Panc1 (cell line): ENCODE results near the gene MRTFA. TPM values are rescaled to one million over a fixed set of nuclear protein-coding genes. Genes with fewer than 3 reads are reported as not detected.

Experiments used
- ATAC-seq: fragments of 200-7000 bp; cut with Tn5 transposase; 2 replicates; pipeline ENCODE4 v1.9.1; 2020; ENCODE audit warnings: mild to moderate bottlenecking, moderate library complexity
- BruUV-seq: library from RNA; stranded (reverse); fragments of 400-500 nt; replicated peaks from 2 replicates; lab custom pipeline; 2021; lab: Mats Ljungman, UMichigan
- CTCF ChIA-PET: fragments of 300-600 bp; sonication (Branson Sonifier 250); formaldehyde crosslinking; loops from one replicate; lab custom pipeline; 2022; ENCODE audit warnings: antibody characterized with exemption; lab: Charles Lee
- POLR2A ChIA-PET: fragments of 300-600 bp; sonication (Branson Sonifier 250); formaldehyde crosslinking; loops from one replicate; lab custom pipeline; 2022; ENCODE audit warnings: antibody characterized with exemption; lab: Charles Lee
- DNase-seq: peaks from one replicate; pipeline ENCODE4 v3.0.0-alpha.2; 2010; ENCODE audit warnings: low read depth, low spot score
- H3K27ac ChIP-seq: 2 replicates; pipeline ENCODE4 v1.5.1; 2011; ENCODE audit warnings: mild to moderate bottlenecking, low read length, inconsistent platforms
- H3K27me3 ChIP-seq: fragments of 200-500 bp; sonication (Bioruptor generic); 2 replicates; pipeline ENCODE4 v1.6.0; 2014; ENCODE audit warnings: low read length, inconsistent platforms; ENCODE audit not compliant: control insufficient read depth, insufficient read depth
- H3K36me3 ChIP-seq: fragments of 200-500 bp; sonication (Bioruptor generic); 2 replicates; pipeline ENCODE4 v1.5.1; 2014; ENCODE audit warnings: inconsistent platforms, mild to moderate bottlenecking, low read length, moderate library complexity; ENCODE audit not compliant: control insufficient read depth, insufficient read depth
- H3K4me1 ChIP-seq: 2 replicates; pipeline ENCODE4 v1.5.1; 2011; ENCODE audit warnings: inconsistent platforms, mild to moderate bottlenecking, low read length, moderate library complexity; ENCODE audit not compliant: control insufficient read depth, insufficient read depth
- H3K4me3 ChIP-seq, 2 experiments: 2 replicates each; pipeline ENCODE4 v1.5.1; 2011 to 2012; ENCODE audit warnings: low read depth in 2 of 2, low read length in 2 of 2, mild to moderate bottlenecking in 2 of 2, inconsistent platforms in 1 of 2, moderate library complexity in 1 of 2
- H3K9me3 ChIP-seq: fragments of 200-500 bp; sonication (Bioruptor generic); 2 replicates; pipeline ENCODE4 v1.5.1; 2014; ENCODE audit warnings: low read depth, mild to moderate bottlenecking, inconsistent platforms, low read length, moderate library complexity; ENCODE audit not compliant: control insufficient read depth, insufficient read depth
- POLR2AphosphoS5 ChIP-seq: IDR thresholded peaks from 2 replicates; pipeline ENCODE4 v1.6.1; 2012; ENCODE audit warnings: mild to moderate bottlenecking, low read depth, low read length, moderate library complexity
- SIN3A ChIP-seq: IDR thresholded peaks from 2 replicates; pipeline ENCODE4 v1.6.1; 2012; ENCODE audit warnings: low read depth, mild to moderate bottlenecking, low read length, moderate library complexity, borderline replicate concordance; ENCODE audit not compliant: insufficient read depth
- TCF7L2 ChIP-seq: IDR thresholded peaks from 2 replicates; pipeline ENCODE4 v1.6.1; 2011; ENCODE audit warnings: mild to moderate bottlenecking, low read depth, low read length, inconsistent platforms
- in situ Hi-C: cut with HindIII; loops from 2 replicates; pipeline ENCODE4 v1.10.0; 2016; ENCODE audit warnings: low sequenced_read_pairs, low pct_unique_long_range_greater_than_20kb
- intact Hi-C: fragments of 100-400 bp; cut with micrococcal nuclease; formaldehyde crosslinking; loops from one replicate; pipeline ENCODE4 v1.10.0; 2022; ENCODE audit not compliant: unreplicated experiment
- total RNA-seq: library from RNA; stranded (reverse); gene quantifications from one replicate; pipeline ENCODE4 v1.2.1, GENCODE V29; 2021; ENCODE audit not compliant: unreplicated experiment
- TF ChIP-seq, protein P1 (sequence below), 2 experiments: IDR thresholded peaks; 2 replicates each; pipeline ENCODE4 v1.6.1; 2011 to 2012; ENCODE audit warnings: low read depth in 2 of 2, control low read depth in 1 of 2, low read length in 1 of 2, mild to moderate bottlenecking in 1 of 2, moderate library complexity in 1 of 2; ENCODE audit not compliant: insufficient read depth in 1 of 2
- TF ChIP-seq, protein P2 (sequence below): fragments of 450-650 bp; IDR thresholded peaks from 2 replicates; pipeline ENCODE4 v1.5.1; 2017; ENCODE audit warnings: mild to moderate bottlenecking

The MRTFA gene
- total RNA-seq, 1 experiment from 2014 or later: 62.1 TPM

DNA sequence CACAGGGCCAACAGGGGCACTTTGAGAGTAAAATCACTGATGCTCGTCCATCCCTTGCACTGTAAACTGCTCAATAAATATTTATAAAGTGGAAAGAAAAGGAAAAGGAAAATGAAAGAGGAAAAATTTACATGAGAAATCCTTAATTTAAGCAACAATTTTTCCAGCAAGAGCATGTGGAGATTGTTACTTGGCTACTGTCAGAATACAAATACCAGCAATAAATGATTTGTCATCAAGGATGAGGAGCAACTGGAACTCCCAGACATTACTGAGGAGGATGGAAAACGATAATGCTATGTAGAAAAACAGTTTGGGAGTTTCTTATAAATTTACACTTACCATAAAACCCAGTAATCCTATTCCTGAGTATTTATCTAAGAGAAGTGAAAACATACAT, 143.1 kb downstream of the MRTFA start:
- Histone ChIP-seq H3K4me1 (peaks cover 40% of the 10 kb centered on the region), H3K27ac (peak overlapping the region; percentile 78), H3K4me3 (no peak overlapping the region), H3K27me3 (no peaks in the 10 kb centered on the region), H3K36me3 (no peaks in the 10 kb centered on the region), H3K9me3 (no peaks in the 10 kb centered on the region)
- TF ChIP-seq, protein P1, sequence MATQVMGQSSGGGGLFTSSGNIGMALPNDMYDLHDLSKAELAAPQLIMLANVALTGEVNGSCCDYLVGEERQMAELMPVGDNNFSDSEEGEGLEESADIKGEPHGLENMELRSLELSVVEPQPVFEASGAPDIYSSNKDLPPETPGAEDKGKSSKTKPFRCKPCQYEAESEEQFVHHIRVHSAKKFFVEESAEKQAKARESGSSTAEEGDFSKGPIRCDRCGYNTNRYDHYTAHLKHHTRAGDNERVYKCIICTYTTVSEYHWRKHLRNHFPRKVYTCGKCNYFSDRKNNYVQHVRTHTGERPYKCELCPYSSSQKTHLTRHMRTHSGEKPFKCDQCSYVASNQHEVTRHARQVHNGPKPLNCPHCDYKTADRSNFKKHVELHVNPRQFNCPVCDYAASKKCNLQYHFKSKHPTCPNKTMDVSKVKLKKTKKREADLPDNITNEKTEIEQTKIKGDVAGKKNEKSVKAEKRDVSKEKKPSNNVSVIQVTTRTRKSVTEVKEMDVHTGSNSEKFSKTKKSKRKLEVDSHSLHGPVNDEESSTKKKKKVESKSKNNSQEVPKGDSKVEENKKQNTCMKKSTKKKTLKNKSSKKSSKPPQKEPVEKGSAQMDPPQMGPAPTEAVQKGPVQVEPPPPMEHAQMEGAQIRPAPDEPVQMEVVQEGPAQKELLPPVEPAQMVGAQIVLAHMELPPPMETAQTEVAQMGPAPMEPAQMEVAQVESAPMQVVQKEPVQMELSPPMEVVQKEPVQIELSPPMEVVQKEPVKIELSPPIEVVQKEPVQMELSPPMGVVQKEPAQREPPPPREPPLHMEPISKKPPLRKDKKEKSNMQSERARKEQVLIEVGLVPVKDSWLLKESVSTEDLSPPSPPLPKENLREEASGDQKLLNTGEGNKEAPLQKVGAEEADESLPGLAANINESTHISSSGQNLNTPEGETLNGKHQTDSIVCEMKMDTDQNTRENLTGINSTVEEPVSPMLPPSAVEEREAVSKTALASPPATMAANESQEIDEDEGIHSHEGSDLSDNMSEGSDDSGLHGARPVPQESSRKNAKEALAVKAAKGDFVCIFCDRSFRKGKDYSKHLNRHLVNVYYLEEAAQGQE (IDR thresholded peaks at IDR 0.05; ENCODE audit: insufficient read depth in 1 of 2, low read depth in 2 of 2, low read length in 1 of 2): no peak
- TF ChIP-seq SIN3A: no peak
- TF ChIP-seq, protein P2, sequence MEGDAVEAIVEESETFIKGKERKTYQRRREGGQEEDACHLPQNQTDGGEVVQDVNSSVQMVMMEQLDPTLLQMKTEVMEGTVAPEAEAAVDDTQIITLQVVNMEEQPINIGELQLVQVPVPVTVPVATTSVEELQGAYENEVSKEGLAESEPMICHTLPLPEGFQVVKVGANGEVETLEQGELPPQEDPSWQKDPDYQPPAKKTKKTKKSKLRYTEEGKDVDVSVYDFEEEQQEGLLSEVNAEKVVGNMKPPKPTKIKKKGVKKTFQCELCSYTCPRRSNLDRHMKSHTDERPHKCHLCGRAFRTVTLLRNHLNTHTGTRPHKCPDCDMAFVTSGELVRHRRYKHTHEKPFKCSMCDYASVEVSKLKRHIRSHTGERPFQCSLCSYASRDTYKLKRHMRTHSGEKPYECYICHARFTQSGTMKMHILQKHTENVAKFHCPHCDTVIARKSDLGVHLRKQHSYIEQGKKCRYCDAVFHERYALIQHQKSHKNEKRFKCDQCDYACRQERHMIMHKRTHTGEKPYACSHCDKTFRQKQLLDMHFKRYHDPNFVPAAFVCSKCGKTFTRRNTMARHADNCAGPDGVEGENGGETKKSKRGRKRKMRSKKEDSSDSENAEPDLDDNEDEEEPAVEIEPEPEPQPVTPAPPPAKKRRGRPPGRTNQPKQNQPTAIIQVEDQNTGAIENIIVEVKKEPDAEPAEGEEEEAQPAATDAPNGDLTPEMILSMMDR: no peak
- TF ChIP-seq POLR2AphosphoS5: no peak
- TF ChIP-seq TCF7L2: no peak
- CTCF ChIA-PET: no interaction called here
- in situ Hi-C loops: no loop called here
- DNase-seq (no peak), ATAC-seq (no peak)
- intact Hi-C loops: no loop called here
- POLR2A ChIA-PET: no interaction called here
- no TSS peak for BruUV-seq

DNA sequence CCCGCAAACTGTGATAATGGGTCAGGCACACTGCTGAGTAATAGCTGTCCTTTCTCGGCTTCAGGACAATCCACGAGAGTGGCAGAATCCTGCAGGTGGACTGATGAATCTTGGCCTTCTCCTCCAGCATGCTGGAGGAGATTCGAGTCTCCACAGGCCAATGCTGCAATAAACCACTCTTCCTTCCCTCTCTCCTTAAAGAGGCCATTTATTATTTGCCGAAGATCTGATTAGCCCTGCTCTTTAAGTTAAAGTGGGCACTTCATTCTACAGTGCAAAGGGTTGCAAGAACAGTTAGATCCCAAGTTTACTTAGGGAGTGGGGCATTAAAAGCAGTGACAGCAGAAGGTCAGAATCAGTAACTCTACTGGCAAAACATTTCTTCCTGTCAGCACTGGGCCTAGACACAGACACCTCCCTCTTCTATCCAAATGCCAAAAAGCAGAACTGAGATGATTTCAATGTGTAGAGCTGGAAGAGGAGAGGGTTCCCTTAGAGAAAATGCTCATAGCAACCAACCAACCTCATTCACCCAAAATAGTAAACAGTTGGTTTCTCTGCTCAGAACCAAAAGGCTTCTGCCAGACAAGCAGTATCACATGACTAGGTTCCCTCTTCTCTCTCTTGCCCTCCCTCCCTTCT, 144.4 kb downstream of the MRTFA start:
- peak overlapping the region; percentile 78 for H3K27ac ChIP-seq
- H3K9me3 ChIP-seq: no peaks in the 10 kb centered on the region
- H3K4me3 ChIP-seq: no peak overlapping the region
- peak; percentile 50 for ATAC-seq
- intact Hi-C loops: no loop called here
- no TSS peak for BruUV-seq
- DNase-seq: no peak
- TF ChIP-seq POLR2AphosphoS5 (no peak), TCF7L2 (no peak), SIN3A (no peak)
- TF ChIP-seq, protein P2: no peak
- TF ChIP-seq, protein P1 (IDR thresholded peaks at IDR 0.05; ENCODE audit: insufficient read depth in 1 of 2, low read depth in 2 of 2, low read length in 1 of 2): no peak
- in situ Hi-C loops: no loop called here
- no peaks in the 10 kb centered on the region for H3K27me3 ChIP-seq
- CTCF ChIA-PET: no interaction called here
- POLR2A ChIA-PET: interaction anchor here (0.5 kb wide), 1 partner anchor 21 kb away, joined by 10 read pairs; no protein-coding TSS in a partner anchor
- peaks cover 33% of the 10 kb centered on the region for H3K4me1 ChIP-seq
- no peaks in the 10 kb centered on the region for H3K36me3 ChIP-seq
